ENCODE data around the gene PRKCH.

Gene PRKCH

GRCh38 chr14:61569812-61570548, 248.6 kb downstream of the PRKCH start:
- DNase-seq (ENCODE audit: low spot score): no peak

- DNase-seq (ENCODE audit: low spot score): no peak
Observed at GRCh38 chr14:61570549-61571290, 249.3 kb downstream of the PRKCH start.

- DNase-seq (ENCODE audit: low spot score): no peak
Observed at GRCh38 chr14:61571917-61572316, 250.5 kb downstream of the PRKCH start.

GRCh38 chr14:61573321-61573720, 251.9 kb downstream of the PRKCH start:
- DNase-seq (ENCODE audit: low spot score): no peak

- no peak for DNase-seq (ENCODE audit: low spot score)
Observed at GRCh38 chr14:61573748-61574513, 252.6 kb downstream of the PRKCH start.

GRCh38 chr14:61574514-61574807, 253.1 kb downstream of the PRKCH start:
- no peak for DNase-seq (ENCODE audit: low spot score)

GRCh38 chr14:61575126-61575525, 253.7 kb downstream of the PRKCH start:
- DNase-seq (ENCODE audit: low spot score): no peak

GRCh38 chr14:61575551-61576150, 254.3 kb downstream of the PRKCH start:
- DNase-seq (ENCODE audit: low spot score): no peak

GRCh38 chr14:61577506-61577931, 256.1 kb downstream of the PRKCH start:
- no peak for DNase-seq (ENCODE audit: low spot score)

- DNase-seq (ENCODE audit: low spot score): no peak
Observed at GRCh38 chr14:61578745-61579144, 257.4 kb downstream of the PRKCH start.

- DNase-seq (ENCODE audit: low spot score): no peak
Observed at GRCh38 chr14:61581340-61581739, 260.0 kb downstream of the PRKCH start.

GRCh38 chr14:61581955-61582615, 260.7 kb downstream of the PRKCH start:
- no peak for DNase-seq (ENCODE audit: low spot score)

- no peak for DNase-seq (ENCODE audit: low spot score)
Observed at GRCh38 chr14:61582815-61583214, 261.4 kb downstream of the PRKCH start.

GRCh38 chr14:61584331-61584741, 263.0 kb downstream of the PRKCH start:
- no peak for DNase-seq (ENCODE audit: low spot score)

- no peak for DNase-seq (ENCODE audit: low spot score)
Observed at GRCh38 chr14:61585598-61586543, 264.5 kb downstream of the PRKCH start.

- DNase-seq (ENCODE audit: low spot score): no peak
Observed at GRCh38 chr14:61586544-61587055, 265.2 kb downstream of the PRKCH start.

GRCh38 chr14:61587081-61587713, 265.8 kb downstream of the PRKCH start:
- no peak for DNase-seq (ENCODE audit: low spot score)

- no peak for DNase-seq (ENCODE audit: low spot score)
Observed at GRCh38 chr14:61588419-61588901, 267.1 kb downstream of the PRKCH start.

- DNase-seq (ENCODE audit: low spot score): no peak
Observed at GRCh38 chr14:61589691-61590581, 268.6 kb downstream of the PRKCH start.
